Calu3 (cell line): Measurements from ENCODE around the gene PSMD8. TPM values are rescaled to one million over a fixed set of nuclear protein-coding genes. Genes with fewer than 3 reads are reported as not detected.

Experiments
- BruUV-seq: library from RNA; stranded (reverse); fragments of 400-500 nt; replicated peaks from 2 replicates; lab custom pipeline; 2021; lab: Mats Ljungman, UMichigan
- CTCF ChIA-PET: fragments of 300-600 bp; sonication (Branson Sonifier 250); formaldehyde crosslinking; loops from one replicate; lab custom pipeline; 2022; ENCODE audit warnings: antibody characterized with exemption; lab: Charles Lee
- DNase-seq: peaks from one replicate; pipeline ENCODE4 v3.0.0; 2022
- H3K27ac Mint-ChIP-seq: one replicate; pipeline ENCODE4 v1.8.0; 2022; ENCODE audit warnings: mixed read lengths; ENCODE audit not compliant: unreplicated experiment
- H3K27me3 Mint-ChIP-seq: one replicate; pipeline ENCODE4 v1.8.0; 2022; ENCODE audit warnings: mixed read lengths; ENCODE audit not compliant: unreplicated experiment
- H3K36me3 Mint-ChIP-seq: one replicate; pipeline ENCODE4 v1.8.0; 2022; ENCODE audit warnings: mild to moderate bottlenecking, moderate library complexity, mixed read lengths; ENCODE audit not compliant: insufficient read depth, unreplicated experiment
- H3K4me1 Mint-ChIP-seq: one replicate; pipeline ENCODE4 v1.8.0; 2022; ENCODE audit warnings: mild to moderate bottlenecking, low read depth, mixed read lengths; ENCODE audit not compliant: unreplicated experiment
- H3K4me3 Mint-ChIP-seq: one replicate; pipeline ENCODE4 v1.8.0; 2022; ENCODE audit warnings: mild to moderate bottlenecking, low read depth, moderate library complexity, mixed read lengths; ENCODE audit not compliant: unreplicated experiment
- H3K9me3 Mint-ChIP-seq: one replicate; pipeline ENCODE4 v1.8.0; 2022; ENCODE audit warnings: low read depth, mixed read lengths; ENCODE audit not compliant: unreplicated experiment
- CTCF ChIP-seq: fragments of 200-600 bp; IDR thresholded peaks from one replicate; pipeline ENCODE4 v1.8.0; 2022; ENCODE audit warnings: antibody characterized with exemption; ENCODE audit not compliant: unreplicated experiment
- intact Hi-C: fragments of 100-400 bp; cut with micrococcal nuclease; formaldehyde crosslinking; loops from one replicate; pipeline ENCODE4 v1.10.0; 2022; ENCODE audit not compliant: unreplicated experiment
- total RNA-seq: library from RNA; stranded (reverse); gene quantifications from 2 replicates; pipeline ENCODE4 v1.2.3, GENCODE V29; 2022

Gene PSMD8
- total RNA-seq, 1 experiment from 2014 or later = 233 TPM

GRCh38 chr19:38402623-38402966 lies 28.2 kb downstream of the PSMD8 start:
- Mint-ChIP-seq H3K27ac (peak overlapping the region; percentile 92), H3K27me3 (no peaks in the 10 kb centered on the region), H3K4me1 (no peaks in the 10 kb centered on the region), H3K9me3 (no peaks in the 10 kb centered on the region), H3K36me3 (peaks cover 37% of the 10 kb centered on the region), H3K4me3 (peak overlapping the region; percentile 99)
- CTCF ChIA-PET = interaction anchor here (0.6 to 1.9 kb wide), 27 partner anchors 9 to 557 kb away, joined by 3 to 26 read pairs (median 4); partner anchors contain the start of genes ACTN4, EIF3K, GGN and MRPS12
- intact Hi-C loops = loop anchor here (2.0 to 5.0 kb wide), 2 partner anchors 234 to 530 kb away; partner anchors contain the start of genes MRPS12 and SARS2
- no TSS peak for BruUV-seq
- no peak for TF ChIP-seq CTCF
- no peak for DNase-seq

GRCh38 chr19:38402967-38403674 lies 28.8 kb downstream of the PSMD8 start, which contains the start of gene FAM98C:
FAM98C (plus strand) TSS chr19:38403093; CDS start chr19:38403154, 61 bp downstream.
- Mint-ChIP-seq H3K4me1 (no peaks in the 10 kb centered on the region), H3K9me3 (no peaks in the 10 kb centered on the region), H3K27me3 (no peaks in the 10 kb centered on the region), H3K36me3 (peaks cover 37% of the 10 kb centered on the region), H3K27ac (peak within 1 kb of the TSS; percentile 92), H3K4me3 (peak within 1 kb of the TSS; percentile 99)
- TF ChIP-seq CTCF = peak; percentile 99
- intact Hi-C loops = loop anchor here (2.0 to 5.0 kb wide), 2 partner anchors 234 to 529 kb away; partner anchors contain the start of genes MRPS12 and SARS2
- DNase-seq = peak; percentile 98
- no TSS peak for BruUV-seq
- CTCF ChIA-PET = interaction anchor here (0.6 to 1.9 kb wide), 28 partner anchors 8 to 557 kb away, joined by 3 to 26 read pairs (median 4); partner anchors contain the start of genes ACTN4, EIF3K, GGN and MRPS12

GRCh38 chr19:38404858-38405257 lies 30.5 kb downstream of the PSMD8 start:
- H3K4me3 Mint-ChIP-seq = peak overlapping the region; percentile 99
- H3K27me3 Mint-ChIP-seq = no peaks in the 10 kb centered on the region
- no peaks in the 10 kb centered on the region for H3K4me1 Mint-ChIP-seq
- intact Hi-C loops = loop anchor here (5.0 kb wide), 1 partner anchor 527 kb away; the partner anchor contains the start of genes MRPS12 and SARS2
- no peak overlapping the region for H3K27ac Mint-ChIP-seq
- no TSS peak for BruUV-seq
- H3K9me3 Mint-ChIP-seq = no peaks in the 10 kb centered on the region
- peaks cover 42% of the 10 kb centered on the region for H3K36me3 Mint-ChIP-seq
- no peak for TF ChIP-seq CTCF
- CTCF ChIA-PET = no interaction called here
- DNase-seq = no peak

GRCh38 chr19:38405276-38405675 lies 30.9 kb downstream of the PSMD8 start:
- Mint-ChIP-seq H3K4me1 (no peaks in the 10 kb centered on the region), H3K9me3 (no peaks in the 10 kb centered on the region), H3K36me3 (peaks cover 42% of the 10 kb centered on the region), H3K27ac (no peak overlapping the region), H3K27me3 (peaks cover 2% of the 10 kb centered on the region), H3K4me3 (no peak overlapping the region)
- intact Hi-C loops = no loop called here
- BruUV-seq = no TSS peak
- CTCF ChIA-PET = no interaction called here
- no peak for TF ChIP-seq CTCF
- DNase-seq = no peak
